OCI-LY1 (cell line): ENCODE results near the gene ZP4.

Experiments used
- H2AFZ ChIP-seq: fragments of 200-600 bp; sonication (generic), shearing (Covaris generic); 2 replicates; pipeline ENCODE4 v1.6.0; 2014; ENCODE audit warnings: antibody characterized with exemption, mild to moderate bottlenecking, low read length
- H3F3A ChIP-seq: fragments of 200-600 bp; sonication (generic), shearing (Covaris generic); 2 replicates; pipeline ENCODE4 v1.6.0; 2014; ENCODE audit warnings: mild to moderate bottlenecking, antibody characterized with exemption, low read length, moderate library complexity; ENCODE audit not compliant: insufficient read depth
- H3K27ac ChIP-seq: fragments of 200-600 bp; sonication (generic); 2 replicates; pipeline ENCODE4 v1.5.1; 2014; ENCODE audit warnings: low read length, mixed run types, mild to moderate bottlenecking, low read depth; ENCODE audit not compliant: poor library complexity, severe bottlenecking
- H3K27me3 ChIP-seq: fragments of 200-600 bp; sonication (generic); 2 replicates; pipeline ENCODE4 v1.6.0; 2014; ENCODE audit warnings: antibody characterized with exemption, mild to moderate bottlenecking, low read length, moderate library complexity; ENCODE audit not compliant: insufficient read depth
- H3K36me3 ChIP-seq: fragments of 200-600 bp; sonication (generic); 2 replicates; pipeline ENCODE4 v1.6.1; 2014; ENCODE audit warnings: mild to moderate bottlenecking, antibody characterized with exemption, low read length, moderate library complexity, mixed read lengths; ENCODE audit not compliant: insufficient read depth
- H3K4me1 ChIP-seq: fragments of 200-600 bp; sonication (generic); 2 replicates; pipeline ENCODE4 v1.5.1; 2014; ENCODE audit warnings: mild to moderate bottlenecking, low read length, moderate library complexity; ENCODE audit not compliant: insufficient read depth, severe bottlenecking
- H3K4me2 ChIP-seq: fragments of 200-600 bp; sonication (generic), shearing (Covaris generic); 2 replicates; pipeline ENCODE4 v1.6.1; 2014; ENCODE audit warnings: low read length
- H3K4me3 ChIP-seq: fragments of 200-600 bp; sonication (generic); 2 replicates; pipeline ENCODE4 v1.5.1; 2014; ENCODE audit warnings: low read length, low read depth, mild to moderate bottlenecking, mixed read lengths; ENCODE audit not compliant: poor library complexity, severe bottlenecking
- H3K79me2 ChIP-seq: fragments of 200-600 bp; shearing (Covaris generic); 2 replicates; pipeline ENCODE4 v1.6.1; 2016; ENCODE audit warnings: mixed run types, low read length, mixed read lengths; ENCODE audit not compliant: insufficient read depth
- H3K9ac ChIP-seq: fragments of 200-600 bp; sonication (generic), shearing (Covaris generic); 2 replicates; pipeline ENCODE4 v1.6.1; 2014; ENCODE audit warnings: mild to moderate bottlenecking, low read length, mixed read lengths
- H3K9me2 ChIP-seq: fragments of 200-600 bp; sonication (generic), shearing (Covaris generic); 2 replicates; pipeline ENCODE4 v1.6.1; 2014; ENCODE audit warnings: low read depth, mild to moderate bottlenecking, low read length, mixed read lengths
- H3K9me3 ChIP-seq: fragments of 200-600 bp; shearing (Covaris generic); 2 replicates; pipeline ENCODE4 v1.6.1; 2014; ENCODE audit warnings: low read length, mixed read lengths
- H4K20me1 ChIP-seq: fragments of 200-600 bp; sonication (generic), shearing (Covaris generic); 2 replicates; pipeline ENCODE4 v1.6.0; 2016; ENCODE audit warnings: mild to moderate bottlenecking, low read length; ENCODE audit not compliant: insufficient read depth
- CTCF ChIP-seq: fragments of 200-600 bp; sonication (generic), shearing (Covaris generic); IDR thresholded peaks from 2 replicates; pipeline ENCODE4 v1.5.1; 2017; ENCODE audit warnings: mild to moderate bottlenecking, antibody characterized with exemption, low read length, moderate library complexity, mixed read lengths
- EZH2 ChIP-seq: fragments of 200-600 bp; sonication (generic), shearing (Covaris generic); IDR thresholded peaks from 2 replicates; pipeline ENCODE4 v1.8.0; 2017; ENCODE audit warnings: borderline replicate concordance, mixed run types, mild to moderate bottlenecking, antibody characterized with exemption, low read length, moderate library complexity, mixed read lengths

ZP4 gene

GRCh38 chr1:237921306-237921705 is 30.6 kb upstream of the ZP4 start:
- Histone ChIP-seq H2AFZ (no peak overlapping the region), H3K27ac (no peak overlapping the region), H3K9me2 (no peaks in the 10 kb centered on the region), H3K4me1 (no peaks in the 10 kb centered on the region), H3K36me3 (no peaks in the 10 kb centered on the region), H3F3A (no peaks in the 10 kb centered on the region), H3K27me3 (no peaks in the 10 kb centered on the region), H3K4me3 (no peak overlapping the region), H4K20me1 (no peaks in the 10 kb centered on the region), H3K9ac (no peak overlapping the region), H3K9me3 (no peaks in the 10 kb centered on the region), H3K79me2 (no peaks in the 10 kb centered on the region), H3K4me2 (no peak overlapping the region)
- no peak for TF ChIP-seq CTCF
- TF ChIP-seq EZH2: no peak

DNA sequence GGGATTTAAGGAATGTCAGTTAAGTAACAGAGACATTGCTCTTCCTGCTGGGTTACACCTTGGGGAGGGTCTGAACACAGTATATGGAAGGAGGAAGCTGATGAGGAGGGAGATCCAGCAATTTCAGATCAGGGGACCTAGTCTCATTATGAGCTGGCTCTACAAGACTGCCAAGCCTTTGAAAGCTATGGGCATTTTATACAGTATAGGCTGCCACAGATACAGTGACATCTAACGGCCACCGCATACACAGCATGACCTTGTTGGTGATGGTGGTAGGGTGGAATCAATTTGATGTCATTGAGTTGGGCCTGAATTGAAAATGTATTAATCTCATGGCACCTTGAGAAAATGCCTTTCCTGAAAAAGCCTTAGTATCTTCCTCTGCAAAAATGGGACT is 22.6 kb upstream of the ZP4 start:
- H3K9me2 ChIP-seq: no peaks in the 10 kb centered on the region
- no peak overlapping the region for H3K4me2 ChIP-seq
- no peaks in the 10 kb centered on the region for H3K9me3 ChIP-seq
- H3K9ac ChIP-seq: no peak overlapping the region
- H3K4me1 ChIP-seq: no peaks in the 10 kb centered on the region
- no peaks in the 10 kb centered on the region for H3K36me3 ChIP-seq
- H4K20me1 ChIP-seq: no peaks in the 10 kb centered on the region
- H3K27ac ChIP-seq: no peak overlapping the region
- H3K27me3 ChIP-seq: no peaks in the 10 kb centered on the region
- no peaks in the 10 kb centered on the region for H3F3A ChIP-seq
- H3K4me3 ChIP-seq: no peak overlapping the region
- no peaks in the 10 kb centered on the region for H3K79me2 ChIP-seq
- H2AFZ ChIP-seq: no peak overlapping the region
- TF ChIP-seq EZH2 (no peak), CTCF (peak; percentile 39; the same call in 1 of the 2 replicates)

DNA sequence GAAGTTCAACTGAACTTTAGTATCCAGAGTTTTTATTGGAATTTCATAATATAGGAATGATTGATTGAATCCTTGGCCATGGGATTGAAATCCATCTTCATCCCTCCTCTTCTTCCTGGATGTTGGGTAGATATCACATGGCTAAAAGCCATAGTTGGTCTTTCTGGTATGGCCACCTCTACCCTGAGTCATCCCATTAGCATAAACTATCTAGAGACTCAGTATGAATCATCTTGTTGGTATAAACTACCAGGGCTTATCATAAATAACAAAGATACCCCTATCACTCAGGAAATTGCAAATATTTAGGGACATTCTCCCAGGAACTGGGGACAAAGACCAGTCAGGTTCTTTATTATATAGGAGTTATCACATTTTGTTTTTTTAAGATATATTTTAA is 21.2 kb upstream of the ZP4 start:
- Histone ChIP-seq H3K4me3 (no peak overlapping the region), H3K27ac (no peak overlapping the region), H3K9ac (no peak overlapping the region), H3K79me2 (no peaks in the 10 kb centered on the region), H2AFZ (no peak overlapping the region), H3K4me2 (no peak overlapping the region), H3K4me1 (no peaks in the 10 kb centered on the region), H3K27me3 (no peaks in the 10 kb centered on the region), H3K9me3 (no peaks in the 10 kb centered on the region), H4K20me1 (no peaks in the 10 kb centered on the region), H3K36me3 (no peaks in the 10 kb centered on the region), H3K9me2 (no peaks in the 10 kb centered on the region), H3F3A (no peaks in the 10 kb centered on the region)
- TF ChIP-seq CTCF (no peak), EZH2 (no peak)
